ENCODE measurements around the gene ADAD2.

ADAD2 gene

GRCh38 chr16:84242839-84243238 lies 51.9 kb downstream of the ADAD2 start:
- H3K4me3 ChIP-seq (ENCODE audit: low read depth, low read length) = no peak overlapping the region
- ChIA-PET CTCF (interaction anchor here (1.2 to 1.6 kb wide), 2 partner anchors 34 to 56 kb away, joined by 3 to 5 read pairs; partner anchors contain the start of gene TAF1C), POLR2A (no interaction called here)
- DNase-seq (ENCODE audit: low read depth, low spot score) = no peak
- no peak for TF ChIP-seq CTCF (IDR thresholded peaks at IDR 0.05; ENCODE audit: insufficient read depth, low read length, missing control alignments)

DNA sequence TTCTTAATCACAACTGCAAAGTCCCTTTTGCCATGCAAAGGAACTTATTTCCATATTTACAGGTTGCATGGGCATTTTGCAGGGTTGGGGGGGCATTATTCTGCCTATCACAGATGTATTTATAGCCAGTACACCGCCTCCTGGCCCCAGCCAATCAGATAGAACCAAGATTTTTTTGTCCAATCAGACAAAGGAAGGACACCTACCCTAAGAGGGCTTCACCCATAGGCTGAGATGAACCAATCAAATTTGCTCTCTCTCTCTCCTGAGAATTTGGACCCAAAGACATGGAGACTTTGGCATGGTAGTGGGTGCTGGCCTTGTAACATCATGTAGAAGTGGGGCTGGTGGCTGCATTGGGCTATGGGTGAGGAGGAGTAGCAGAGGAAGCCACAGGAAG lies 52.8 kb downstream of the ADAD2 start:
- H3K4me3 ChIP-seq (ENCODE audit: low read depth, low read length) = no peak overlapping the region
- TF ChIP-seq CTCF (IDR thresholded peaks at IDR 0.05; ENCODE audit: insufficient read depth, low read length, missing control alignments) = no peak
- POLR2A ChIA-PET = no interaction called here
- DNase-seq (ENCODE audit: low read depth, low spot score) = no peak
- CTCF ChIA-PET = interaction anchor here (1.2 kb wide), 1 partner anchor 33 kb away, joined by 3 read pairs; no protein-coding TSS in a partner anchor

GRCh38 chr16:84244728-84245127 lies 53.8 kb downstream of the ADAD2 start:
- no peak overlapping the region for H3K4me3 ChIP-seq (ENCODE audit: low read depth, low read length)
- POLR2A ChIA-PET = no interaction called here
- CTCF ChIA-PET = interaction anchor here (3.1 kb wide), 1 partner anchor 32 kb away, joined by 21 read pairs; no protein-coding TSS in a partner anchor
- DNase-seq (ENCODE audit: low read depth, low spot score) = no peak
- TF ChIP-seq CTCF (IDR thresholded peaks at IDR 0.05; ENCODE audit: insufficient read depth, low read length, missing control alignments) = no peak

GRCh38 chr16:84245956-84246678 lies 55.2 kb downstream of the ADAD2 start:
- H3K4me3 ChIP-seq (ENCODE audit: low read depth, low read length) = no peak overlapping the region
- ChIA-PET POLR2A (no interaction called here), CTCF (interaction anchor here (0.6 to 3.1 kb wide), 2 partner anchors 27 to 31 kb away, joined by 3 to 21 read pairs; no protein-coding TSS in a partner anchor)
- DNase-seq (ENCODE audit: low read depth, low spot score) = no peak
- no peak for TF ChIP-seq CTCF (IDR thresholded peaks at IDR 0.05; ENCODE audit: insufficient read depth, low read length, missing control alignments)

- DNase-seq (ENCODE audit: low read depth, low spot score) = no peak
- no peak overlapping the region for H3K4me3 ChIP-seq (ENCODE audit: low read depth, low read length)
- POLR2A ChIA-PET = no interaction called here
- TF ChIP-seq CTCF (IDR thresholded peaks at IDR 0.05; ENCODE audit: insufficient read depth, low read length, missing control alignments) = no peak
- CTCF ChIA-PET = interaction anchor here (3.1 kb wide), 1 partner anchor 30 kb away, joined by 21 read pairs; no protein-coding TSS in a partner anchor
Observed at GRCh38 chr16:84246679-84247077, 55.7 kb downstream of the ADAD2 start.

All from AG04449 (cell line).